GM18499 (cell line): ENCODE measurements around the gene JPH4.
"Not testable (repeated sequence)": the region's sequence is repeated elsewhere in the genome, so short reads cannot be mapped to it uniquely, and the experiment has no call there.

ENCODE experiments used
- ATAC-seq: cut with Tn5 transposase; IDR thresholded peaks from one replicate; pipeline ENCODE4 v1.9.1; 2021; ENCODE audit warnings: moderate number of reproducible peaks; ENCODE audit not compliant: insufficient read depth, unreplicated experiment

The JPH4 gene

DNA sequence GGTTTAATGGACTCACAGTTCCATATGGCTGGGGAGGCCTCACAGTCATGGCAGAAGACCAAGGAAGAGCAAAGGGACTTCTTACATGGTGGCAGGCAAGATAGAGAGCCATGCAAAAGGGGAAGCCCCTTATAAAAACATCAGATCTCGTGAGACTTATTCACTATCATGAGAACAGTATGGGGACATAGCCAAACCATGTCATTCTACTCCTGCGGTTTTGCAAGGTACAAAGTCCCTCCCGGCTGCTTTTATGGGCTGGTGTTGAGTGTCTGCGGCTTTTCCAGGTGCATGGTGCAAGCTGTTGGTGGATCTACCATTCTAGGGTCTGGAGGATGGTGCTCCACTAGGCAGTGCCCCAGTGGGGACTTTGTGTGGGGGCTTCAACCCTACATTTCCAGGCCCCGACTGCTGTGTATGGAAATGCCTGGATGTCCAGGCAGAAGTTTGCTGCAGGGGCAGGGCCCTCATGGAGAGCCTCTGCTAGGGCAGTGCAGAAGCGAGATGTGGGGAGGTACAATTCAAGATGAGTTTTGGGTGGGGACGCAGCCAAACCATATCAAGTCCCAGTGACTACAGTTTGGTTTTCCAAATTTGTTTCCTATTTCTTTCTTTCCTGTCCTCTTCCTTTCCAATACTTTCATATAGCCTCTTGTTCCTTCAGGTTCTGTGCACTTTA lies 31.0 kb upstream of the JPH4 start:
- ATAC-seq, result not testable (repeated sequence)

- ATAC-seq, result no peak
Measured at GRCh38 chr14:23609001-23609400, 30.4 kb upstream of the JPH4 start.

GRCh38 chr14:23608454-23608853 lies 29.9 kb upstream of the JPH4 start:
- ATAC-seq, result no peak

DNA sequence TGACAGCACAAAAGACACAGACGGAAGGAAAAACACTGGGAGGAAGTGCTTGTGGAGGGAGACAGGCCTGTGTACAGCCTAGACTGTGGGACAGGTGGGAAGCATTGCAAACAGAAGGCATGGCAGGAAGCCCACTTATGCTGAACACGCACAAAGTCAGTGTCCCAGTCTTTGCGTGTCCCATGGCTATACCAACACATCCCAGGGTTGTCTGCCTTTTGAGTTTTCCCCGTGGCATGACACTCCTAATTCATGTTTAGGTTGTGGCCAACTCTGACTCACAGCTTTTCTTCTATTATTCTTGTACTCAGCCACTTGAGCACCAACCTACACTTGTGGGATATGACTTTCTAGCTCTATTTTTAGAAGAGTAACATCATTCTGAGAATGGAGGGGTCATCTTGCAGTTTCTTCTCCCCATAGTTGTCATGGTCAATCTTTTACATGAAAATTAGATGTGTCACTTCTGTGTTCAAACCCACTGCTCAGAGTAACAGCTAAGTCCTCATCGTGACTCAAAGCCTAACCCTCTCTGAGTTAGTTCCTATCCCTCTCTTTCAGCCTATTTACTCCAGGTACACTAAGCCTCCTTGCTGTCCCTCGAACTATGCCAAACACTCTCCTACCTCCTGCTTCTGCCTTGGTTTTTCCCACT lies 27.5 kb upstream of the JPH4 start:
- ATAC-seq, result peak; percentile 82

DNA sequence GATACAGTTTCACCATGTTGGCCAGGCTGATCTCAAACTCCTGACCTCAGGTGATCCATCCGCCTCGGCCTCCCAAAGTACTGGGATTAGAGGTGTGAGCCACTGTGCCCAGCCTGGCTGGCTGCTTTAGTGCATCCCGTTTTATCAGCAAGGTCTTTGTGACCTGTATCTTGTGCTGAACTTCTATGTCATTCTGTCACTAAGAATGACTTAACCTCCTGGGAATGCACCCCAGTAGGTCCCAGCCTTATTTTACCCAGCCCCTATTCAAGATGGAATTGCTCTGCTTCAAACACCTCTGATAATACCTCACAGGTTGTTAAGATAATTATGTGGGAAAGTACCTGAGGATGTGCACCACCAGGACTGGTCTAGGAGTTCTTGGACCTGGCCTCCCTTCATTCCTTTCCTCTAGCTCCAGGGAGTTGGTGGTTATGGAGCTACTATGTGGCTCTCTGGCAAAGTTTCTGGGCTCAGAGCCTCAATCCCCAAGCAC lies 26.1 kb upstream of the JPH4 start:
- no peak for ATAC-seq

- no peak for ATAC-seq
Measured at GRCh38 chr14:23604148-23604547, 25.6 kb upstream of the JPH4 start.

- no peak for ATAC-seq
Measured at GRCh38 chr14:23603103-23603502, 24.5 kb upstream of the JPH4 start.

GRCh38 chr14:23602181-23603095 lies 23.8 kb upstream of the JPH4 start:
- no peak for ATAC-seq

DNA sequence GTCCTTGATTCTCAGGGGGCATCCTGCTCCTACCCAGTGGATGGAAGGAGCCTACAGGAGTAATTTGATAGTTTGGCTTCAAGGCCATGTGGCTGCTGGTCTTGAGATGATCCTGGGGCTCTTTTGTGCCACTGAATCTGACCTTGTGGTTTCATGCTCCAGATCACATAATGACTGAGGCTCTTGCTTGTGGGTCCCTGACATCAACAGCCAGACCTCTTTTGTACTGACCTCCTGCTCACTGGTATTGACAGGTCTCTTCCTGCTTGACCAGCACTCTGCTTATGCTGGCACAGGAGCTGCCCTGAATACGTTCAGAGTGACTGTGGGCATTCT lies 23.2 kb upstream of the JPH4 start:
- ATAC-seq, result no peak

DNA sequence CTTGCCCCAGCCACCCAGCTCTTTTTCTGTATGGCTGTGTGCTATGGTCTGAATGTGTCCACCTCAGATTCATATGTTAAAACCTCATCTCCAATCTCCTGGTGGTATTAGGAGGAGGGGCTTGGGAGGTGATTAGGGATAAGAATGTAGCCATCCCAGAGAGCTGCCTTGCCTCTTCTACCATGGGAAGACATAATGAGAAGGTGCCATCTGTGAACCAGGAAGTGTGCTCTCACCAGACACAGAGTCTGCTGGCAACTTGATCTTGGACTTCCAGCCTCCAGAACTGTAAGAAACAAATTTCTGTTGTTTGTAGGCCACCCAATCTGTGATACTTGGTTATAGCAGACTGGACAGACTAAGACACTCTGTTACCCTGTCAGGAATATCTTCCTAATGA lies 22.8 kb upstream of the JPH4 start:
- ATAC-seq, result no peak

GRCh38 chr14:23600806-23601205 lies 22.2 kb upstream of the JPH4 start:
- ATAC-seq, result no peak

DNA sequence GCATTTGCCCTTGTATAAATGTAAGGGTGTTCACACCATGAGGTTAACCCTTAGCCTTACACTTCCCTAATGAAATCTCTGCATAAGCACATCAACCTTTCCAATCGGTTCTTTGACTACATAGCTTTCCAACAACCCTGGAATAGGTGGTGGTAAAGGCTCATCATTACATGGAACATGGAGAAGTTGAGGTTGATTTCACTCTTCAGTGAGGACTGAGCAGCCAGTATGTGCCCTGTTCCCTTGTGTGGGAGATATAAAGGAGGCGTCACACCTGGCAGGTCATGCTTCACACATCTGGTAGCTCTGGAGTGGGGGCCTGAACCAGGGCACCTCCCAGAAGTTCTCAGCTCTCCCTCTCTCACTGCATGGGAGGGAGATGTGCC lies 21.7 kb upstream of the JPH4 start:
- ATAC-seq, result no peak

GRCh38 chr14:23594191-23594590 lies 15.6 kb upstream of the JPH4 start:
- ATAC-seq, result not testable (repeated sequence)

DNA sequence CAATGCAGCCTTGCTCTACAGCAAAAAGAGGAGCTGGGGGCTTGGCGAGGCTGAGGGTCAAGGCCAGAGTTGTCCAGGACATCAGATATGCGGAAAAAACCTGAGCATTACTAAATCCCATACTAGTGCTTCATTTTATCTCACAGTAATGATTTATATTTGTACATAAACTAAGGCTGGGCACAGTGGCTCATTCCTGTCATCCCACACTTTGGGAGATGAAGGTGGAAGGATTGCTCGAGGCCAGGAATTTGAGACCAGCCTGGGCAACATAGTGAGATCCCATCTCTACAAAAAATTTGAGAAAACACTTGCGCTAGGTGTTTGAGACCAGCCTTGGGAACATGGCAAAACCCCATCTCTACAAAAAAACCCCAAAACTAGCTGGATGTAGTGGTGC lies 11.6 kb upstream of the JPH4 start:
- no peak for ATAC-seq

DNA sequence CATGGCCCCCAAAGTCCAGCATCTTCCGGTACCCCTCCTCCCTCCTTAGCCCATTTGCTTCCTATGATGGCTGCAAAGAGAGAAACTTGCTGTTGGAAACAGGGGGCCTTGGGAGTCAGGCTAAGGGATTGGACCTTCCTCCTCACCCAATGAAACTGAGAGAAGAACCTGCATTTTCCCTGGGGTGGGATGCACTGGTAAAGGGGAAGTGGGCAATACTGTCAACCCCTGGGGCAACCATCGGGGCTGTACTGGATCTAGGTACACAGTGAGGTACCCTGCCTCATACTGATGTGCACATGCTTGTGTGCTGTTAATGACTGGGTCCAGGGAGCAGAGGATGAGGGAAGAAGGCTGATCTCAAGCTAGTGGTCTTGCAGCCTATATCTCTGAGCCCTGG lies 11.0 kb upstream of the JPH4 start:
- ATAC-seq, result no peak

DNA sequence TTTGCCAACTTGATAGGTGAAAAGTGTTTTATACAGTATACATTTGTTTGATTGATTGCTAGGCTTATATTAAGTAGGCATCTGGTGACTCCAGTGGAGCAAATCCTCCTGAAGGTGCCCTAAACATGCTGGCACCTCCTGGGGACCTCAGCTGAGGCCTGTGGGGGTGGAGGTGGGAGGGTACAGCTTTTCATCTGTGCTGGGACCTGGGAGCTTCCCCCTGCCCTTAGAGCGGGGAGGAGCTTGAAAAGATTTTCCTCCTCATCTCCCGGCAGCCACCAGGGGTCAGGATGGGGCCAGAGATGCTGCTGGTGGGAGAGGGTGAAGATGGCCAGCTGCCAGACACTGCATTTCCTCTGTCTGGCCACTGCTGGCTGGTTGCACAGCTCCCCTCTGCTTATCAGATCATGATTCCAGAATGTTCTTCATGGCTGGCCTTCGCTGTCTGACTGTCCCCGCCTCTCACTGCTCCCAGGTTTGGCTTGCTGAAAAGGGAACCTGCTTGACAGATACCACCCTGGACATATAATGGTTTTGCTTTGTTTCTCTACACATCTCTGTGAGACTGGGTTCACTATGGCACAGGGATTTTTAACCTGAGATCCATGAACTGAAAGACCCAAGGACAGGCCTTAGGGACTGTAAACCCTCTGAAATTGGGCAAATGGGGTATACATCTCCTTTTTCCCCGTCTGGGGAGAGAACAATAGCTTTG lies 10.5 kb upstream of the JPH4 start:
- ATAC-seq, result peak; percentile 91

DNA sequence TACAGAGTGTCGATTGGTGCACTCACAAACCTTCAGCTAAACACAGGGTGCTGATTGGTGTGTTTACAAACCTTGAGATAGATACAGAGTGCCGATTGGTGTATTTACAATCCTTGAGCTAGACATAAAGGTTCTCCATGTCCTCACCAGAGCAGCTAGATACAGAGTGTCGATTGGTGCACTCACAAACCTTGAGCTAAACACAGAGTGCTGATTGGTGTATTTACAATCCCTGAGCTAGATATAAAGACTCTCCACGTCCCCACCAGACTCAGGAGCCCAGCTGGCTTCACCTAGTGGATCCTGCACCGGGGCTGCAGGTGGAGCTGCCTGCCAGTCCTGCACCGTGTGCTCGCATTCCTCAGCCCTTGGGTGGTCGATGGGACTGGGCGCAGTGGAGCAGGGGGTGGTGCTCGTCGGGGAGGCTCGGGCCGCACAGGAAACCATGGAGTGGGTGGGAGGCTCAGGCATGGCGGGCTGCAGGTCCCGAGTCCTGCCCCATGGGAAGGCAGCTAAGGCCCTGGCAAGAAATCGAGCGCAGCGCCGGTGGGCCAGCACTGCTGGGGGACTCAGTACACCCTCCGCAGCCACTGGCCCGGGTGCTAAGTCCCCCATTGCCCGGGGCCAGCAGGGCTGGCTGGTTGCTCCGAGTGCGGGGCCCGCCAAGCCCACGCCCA lies 6.1 kb upstream of the JPH4 start:
- not testable (repeated sequence) for ATAC-seq

DNA sequence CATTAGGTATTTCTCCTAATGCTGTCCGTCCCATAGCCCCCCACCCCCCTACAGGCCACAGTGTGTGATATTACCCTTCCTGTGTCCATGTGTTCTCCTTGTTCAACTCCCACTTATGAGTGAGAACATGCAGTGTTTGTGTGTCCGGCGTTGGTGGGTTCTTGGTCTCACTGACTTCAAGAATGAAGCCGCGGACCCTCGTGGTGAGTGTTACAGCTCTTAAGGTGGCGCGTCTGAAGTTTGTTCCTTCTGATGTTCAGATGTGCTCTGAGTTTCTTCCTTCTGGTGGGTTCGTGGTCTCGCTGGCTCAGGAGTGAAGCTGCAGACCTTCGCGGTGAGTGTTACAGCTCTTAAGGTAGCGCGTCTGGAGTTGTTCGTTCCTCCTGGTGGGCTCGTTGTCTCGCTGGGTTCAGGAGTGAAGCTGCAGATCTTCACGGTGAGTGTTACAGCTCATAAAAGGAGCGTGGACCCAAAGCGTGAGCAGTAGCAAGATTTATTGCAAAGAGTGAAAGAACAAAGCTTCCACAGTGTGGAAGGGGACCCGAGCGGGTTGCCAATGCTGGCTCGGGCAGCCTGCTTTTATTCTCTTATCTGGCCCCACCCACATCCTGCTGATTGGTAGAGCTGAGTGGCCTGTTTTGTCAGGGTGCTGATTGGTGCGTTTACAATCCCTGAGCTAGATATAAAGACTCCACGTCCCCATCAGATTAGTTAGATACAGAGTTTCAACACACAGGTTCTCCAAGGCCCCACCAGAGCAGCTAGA lies 5.4 kb upstream of the JPH4 start:
- ATAC-seq, result not testable (repeated sequence)
